GM12873 (cell line): ENCODE data around the gene PIF1.

ENCODE experiments used
- CTCF ChIP-seq: IDR thresholded peaks from 2 replicates; pipeline ENCODE4 v1.5.1; 2012; ENCODE audit warnings: low read depth, mild to moderate bottlenecking, moderate library complexity, low read length, control low read depth; ENCODE audit not compliant: insufficient read depth; ENCODE audit errors: missing control alignments

PIF1 gene

GRCh38 chr15:64825431-64826294 lies at the start of gene PIF1:
Gene PIF1, minus strand, starts transcription at chr15:64825647. Its CDS starts 1,312 bp downstream, at chr15:64824335.
- no peak for TF ChIP-seq CTCF

GRCh38 chr15:64870353-64870752 lies 44.9 kb upstream of the PIF1 start:
- no peak for TF ChIP-seq CTCF

DNA sequence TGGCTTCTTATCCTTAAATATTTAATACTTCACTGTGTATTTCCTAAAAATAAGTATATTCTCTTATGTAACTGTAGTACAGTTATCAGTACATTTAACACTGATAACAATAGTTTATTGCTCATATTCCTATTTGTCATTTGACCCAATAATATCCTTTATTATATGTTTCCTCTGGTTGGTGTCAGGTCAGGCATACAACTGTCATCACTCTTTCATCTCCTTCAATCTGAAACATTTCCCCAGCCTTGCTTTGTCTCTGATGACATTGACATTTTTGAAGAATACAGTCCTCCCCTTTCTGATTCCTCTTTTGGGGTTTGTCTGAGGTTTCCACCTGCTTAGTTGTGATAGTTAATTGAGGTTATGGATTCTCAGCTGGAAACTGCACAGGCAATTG lies 44.1 kb upstream of the PIF1 start:
- no peak for TF ChIP-seq CTCF

DNA sequence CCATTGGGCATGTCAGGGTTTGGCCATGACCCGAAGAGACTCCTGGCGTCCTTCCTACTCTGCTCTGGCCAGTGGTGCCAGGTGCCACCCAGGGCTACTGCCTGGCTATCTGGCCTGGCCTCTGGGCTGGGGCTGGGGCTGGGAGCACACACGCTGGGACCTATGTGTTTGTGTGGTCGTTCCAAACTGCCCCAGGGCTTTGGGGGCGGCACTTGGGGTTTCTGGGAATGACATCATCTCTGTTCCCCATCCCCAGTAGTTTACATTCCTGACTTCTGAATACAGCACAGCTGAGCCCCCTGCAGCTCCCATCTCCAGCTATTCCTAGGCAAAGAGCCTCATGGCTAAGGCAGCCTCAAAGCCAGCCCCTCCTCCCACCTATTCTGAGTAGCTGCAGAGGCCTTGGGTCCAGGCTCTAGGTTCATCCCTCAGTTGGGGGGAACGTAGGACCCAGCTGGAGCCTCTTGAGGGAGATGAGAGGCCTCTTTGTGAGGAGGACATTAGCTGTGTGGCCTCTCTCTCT lies 40.6 kb upstream of the PIF1 start:
- TF ChIP-seq CTCF: no peak

GRCh38 chr15:64865126-64865997 lies 39.9 kb upstream of the PIF1 start:
- TF ChIP-seq CTCF: no peak

DNA sequence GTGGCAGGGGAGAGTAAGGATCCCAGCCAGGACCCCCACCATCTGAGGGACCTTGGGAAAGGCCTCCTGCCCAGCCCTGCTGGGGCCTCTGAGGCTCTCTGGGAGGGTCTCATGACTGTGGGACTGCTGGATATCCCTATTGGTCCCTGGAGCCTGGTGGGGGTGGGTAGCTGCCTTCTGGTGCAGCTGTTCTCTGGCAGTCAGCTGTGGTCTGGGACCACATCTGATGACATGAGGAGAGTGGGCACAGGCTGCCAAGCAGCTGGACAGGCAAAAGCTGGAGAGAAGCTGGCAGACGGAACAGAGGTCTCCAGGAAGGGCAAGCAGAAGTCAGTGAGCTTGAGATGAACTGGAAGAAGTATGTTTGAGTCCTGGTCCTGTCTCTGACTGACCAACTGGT lies 38.6 kb upstream of the PIF1 start:
- TF ChIP-seq CTCF: no peak

DNA sequence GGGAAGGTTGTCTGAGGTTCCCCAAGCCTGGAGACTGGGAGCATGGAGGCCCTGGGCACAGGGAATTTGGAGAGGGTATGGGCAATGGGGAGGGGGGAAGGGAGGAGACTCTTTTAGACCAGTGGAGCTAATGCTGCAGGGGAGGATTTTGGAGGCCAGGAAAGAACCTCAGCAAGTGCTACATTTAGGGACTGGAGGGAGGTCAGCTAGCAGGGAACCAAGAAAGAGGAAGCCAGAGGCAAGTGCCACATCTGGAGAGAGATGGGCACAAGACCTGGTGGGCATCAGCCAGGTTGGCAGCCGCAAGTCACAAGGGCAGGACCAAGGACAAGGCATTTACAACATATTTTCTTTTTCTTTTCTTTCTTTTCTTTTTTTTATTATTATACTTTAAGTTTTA lies 37.0 kb upstream of the PIF1 start:
- TF ChIP-seq CTCF: no peak
